ENCODE data around the gene EGLN3.

Gene EGLN3

DNA sequence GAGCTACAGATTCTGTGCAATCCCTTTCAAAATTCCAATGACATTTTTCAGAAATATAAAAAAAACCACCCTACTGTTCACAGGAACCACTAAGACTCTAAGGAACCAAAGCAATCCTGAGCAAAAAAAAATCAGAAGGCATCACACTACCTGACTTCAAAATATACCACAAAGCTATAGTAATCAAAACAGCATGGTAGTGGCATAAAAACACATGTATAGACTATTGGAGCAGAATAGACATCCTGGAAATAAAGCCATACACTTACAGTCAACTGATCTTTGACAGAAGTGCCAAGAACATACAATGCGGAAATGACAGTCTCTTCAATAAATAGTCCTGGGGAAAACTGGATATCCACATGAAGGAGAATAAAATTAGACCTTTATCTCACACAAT lies 56.5 kb downstream of the EGLN3 start:
- TF ChIP-seq JUND (IDR thresholded peaks at IDR 0.05; ENCODE audit: low read depth): no peak
- no peak for DNase-seq (ENCODE audit: low read depth in 1 of 2, low spot score in 1 of 2)
- in situ Hi-C loops (cut with HindIII; ENCODE audit: low pct_unique_long_range_greater_than_20kb, low sequenced_read_pairs): no loop called here

- TF ChIP-seq JUND (IDR thresholded peaks at IDR 0.05; ENCODE audit: low read depth): no peak
- DNase-seq (ENCODE audit: low read depth in 1 of 2, low spot score in 1 of 2): no peak
- in situ Hi-C loops (cut with HindIII; ENCODE audit: low pct_unique_long_range_greater_than_20kb, low sequenced_read_pairs): no loop called here
Observed at GRCh38 chr14:33891700-33892099, 59.2 kb downstream of the EGLN3 start.

DNA sequence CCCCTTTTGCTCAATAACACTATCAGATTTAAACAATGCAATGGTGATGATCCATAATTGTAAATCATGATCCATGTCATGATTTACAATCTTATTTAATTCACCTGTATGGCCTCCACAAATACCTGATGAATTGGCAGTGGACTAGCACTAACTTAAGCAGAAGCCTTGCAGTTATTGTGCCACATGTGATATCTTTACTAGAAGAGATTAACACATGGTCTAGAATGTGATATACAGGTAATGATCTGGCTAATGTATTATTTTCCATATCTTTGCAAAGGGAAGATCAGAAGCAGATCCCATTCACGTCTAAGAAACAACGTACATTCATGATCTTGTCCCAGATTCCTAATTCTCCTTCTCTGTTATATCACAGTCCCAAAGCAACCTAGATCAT lies 66.0 kb downstream of the EGLN3 start:
- DNase-seq (ENCODE audit: low read depth in 1 of 2, low spot score in 1 of 2): no peak
- no peak for TF ChIP-seq JUND (IDR thresholded peaks at IDR 0.05; ENCODE audit: low read depth)
- in situ Hi-C loops (cut with HindIII; ENCODE audit: low pct_unique_long_range_greater_than_20kb, low sequenced_read_pairs): no loop called here

DNA sequence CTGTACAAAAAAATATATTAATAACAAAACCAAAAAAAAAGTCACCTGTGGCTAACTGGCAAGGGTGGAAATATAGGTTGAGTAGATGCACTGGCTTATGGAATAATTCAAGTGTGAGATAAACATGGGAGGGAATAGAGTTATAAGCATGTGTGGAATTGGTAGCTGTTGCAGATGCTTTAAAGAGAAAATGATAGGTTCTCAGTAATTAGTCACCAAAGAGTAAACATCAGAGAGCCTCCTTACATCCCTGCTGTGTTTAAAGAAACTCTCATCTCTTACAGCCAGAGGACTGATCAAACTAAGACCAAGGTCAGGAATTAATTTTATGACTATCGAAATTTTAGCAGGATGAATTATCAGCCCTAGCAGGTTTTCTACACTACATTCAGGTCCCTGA lies 70.5 kb downstream of the EGLN3 start:
- in situ Hi-C loops (cut with HindIII; ENCODE audit: low pct_unique_long_range_greater_than_20kb, low sequenced_read_pairs): no loop called here
- DNase-seq (ENCODE audit: low read depth in 1 of 2, low spot score in 1 of 2): no peak
- TF ChIP-seq JUND (IDR thresholded peaks at IDR 0.05; ENCODE audit: low read depth): no peak

DNA sequence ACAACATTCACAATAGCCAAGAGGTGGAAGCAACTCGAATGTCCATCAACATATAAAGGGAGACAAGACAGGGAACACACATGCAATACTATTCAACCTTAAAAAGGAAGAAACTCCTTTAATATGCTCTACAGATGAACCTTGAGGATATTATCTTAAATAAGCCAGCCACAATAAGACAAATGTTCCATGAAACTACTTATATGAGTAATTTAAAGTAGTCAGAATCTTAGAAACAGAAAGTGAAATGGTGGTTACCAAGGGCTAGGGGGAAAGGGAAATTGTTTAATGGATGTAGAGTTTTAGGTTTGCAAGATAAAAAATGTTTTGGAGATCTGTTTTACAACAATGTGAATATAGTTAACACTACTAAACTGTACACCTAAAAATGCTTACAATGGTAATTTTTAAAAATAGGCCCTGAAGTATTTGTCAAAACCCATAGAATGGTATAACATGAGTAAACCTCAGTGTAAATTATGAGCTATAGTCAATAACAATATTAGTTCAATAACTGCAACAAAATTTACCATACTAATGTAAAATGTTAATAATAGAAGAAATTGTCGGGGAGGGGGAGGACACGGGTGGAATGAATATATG lies 71.1 kb downstream of the EGLN3 start:
- in situ Hi-C loops (cut with HindIII; ENCODE audit: low pct_unique_long_range_greater_than_20kb, low sequenced_read_pairs): no loop called here
- no peak for DNase-seq (ENCODE audit: low read depth in 1 of 2, low spot score in 1 of 2)
- no peak for TF ChIP-seq JUND (IDR thresholded peaks at IDR 0.05; ENCODE audit: low read depth)

- in situ Hi-C loops (cut with HindIII; ENCODE audit: low pct_unique_long_range_greater_than_20kb, low sequenced_read_pairs): no loop called here
- no peak for DNase-seq (ENCODE audit: low read depth in 1 of 2, low spot score in 1 of 2)
- TF ChIP-seq JUND (IDR thresholded peaks at IDR 0.05; ENCODE audit: low read depth): no peak
Observed at GRCh38 chr14:33876274-33876673, 74.6 kb downstream of the EGLN3 start.
